ENCODE results near the gene STH.

The STH gene

GRCh38 chr17:45958307-45958706, 40.7 kb upstream of the STH start:
- no peaks in the 10 kb centered on the region for H3K27me3 ChIP-seq
- H3K4me3 ChIP-seq: no peak overlapping the region
- no peaks in the 10 kb centered on the region for H3K4me1 ChIP-seq
- no peak overlapping the region for H3K9ac ChIP-seq
- no peak for TF ChIP-seq Cebpa-rat (IDR thresholded peaks at IDR 0.05)
- H3K4me2 ChIP-seq: no peak overlapping the region
- H4K20me1 ChIP-seq: no peaks in the 10 kb centered on the region
- H3K36me3 ChIP-seq: no peaks in the 10 kb centered on the region
- H3K27ac ChIP-seq: no peak overlapping the region
- no peaks in the 10 kb centered on the region for H3K9me3 ChIP-seq

- H3K27me3 ChIP-seq: no peaks in the 10 kb centered on the region
- TF ChIP-seq Cebpa-rat (IDR thresholded peaks at IDR 0.05): no peak
- H3K9me3 ChIP-seq: no peaks in the 10 kb centered on the region
These were observed 39.9 kb upstream of the STH start for GRCh38 chr17:45958994-45959665.

GRCh38 chr17:45960311-45960710, 38.7 kb upstream of the STH start:
- Histone ChIP-seq H3K9me3 (no peaks in the 10 kb centered on the region), H3K4me2 (no peak overlapping the region)
- no peak for TF ChIP-seq Cebpa-rat (IDR thresholded peaks at IDR 0.05)

More at GRCh38 chr17:45958994-45959665, 39.9 kb upstream of the STH start:
- no peak overlapping the region for H3K27ac ChIP-seq
- no peaks in the 10 kb centered on the region for H3K4me1 ChIP-seq
- H3K4me3 ChIP-seq: no peak overlapping the region
- H4K20me1 ChIP-seq: no peaks in the 10 kb centered on the region
- no peak overlapping the region for H3K9ac ChIP-seq
- no peak overlapping the region for H3K4me2 ChIP-seq
- H3K36me3 ChIP-seq: no peaks in the 10 kb centered on the region

GRCh38 chr17:45961206-45961605, 37.8 kb upstream of the STH start:
- Histone ChIP-seq H3K4me1 (no peaks in the 10 kb centered on the region), H3K9me3 (no peaks in the 10 kb centered on the region)

More at GRCh38 chr17:45960311-45960710, 38.7 kb upstream of the STH start:
- Histone ChIP-seq H3K4me3 (no peak overlapping the region), H3K4me1 (no peaks in the 10 kb centered on the region), H3K27me3 (no peaks in the 10 kb centered on the region), H3K36me3 (no peaks in the 10 kb centered on the region), H3K9ac (no peak overlapping the region), H4K20me1 (no peaks in the 10 kb centered on the region), H3K27ac (no peak overlapping the region)

GRCh38 chr17:45962221-45962972, 36.7 kb upstream of the STH start:
- no peaks in the 10 kb centered on the region for H3K9me3 ChIP-seq
- H4K20me1 ChIP-seq: no peaks in the 10 kb centered on the region
- no peak overlapping the region for H3K4me3 ChIP-seq
- no peak overlapping the region for H3K27ac ChIP-seq
- H3K27me3 ChIP-seq: no peaks in the 10 kb centered on the region
- no peak overlapping the region for H3K4me2 ChIP-seq
- H3K4me1 ChIP-seq: no peaks in the 10 kb centered on the region
- H3K36me3 ChIP-seq: no peaks in the 10 kb centered on the region
- no peak overlapping the region for H3K9ac ChIP-seq
- no peak for TF ChIP-seq Cebpa-rat (IDR thresholded peaks at IDR 0.05)

More at GRCh38 chr17:45961206-45961605, 37.8 kb upstream of the STH start:
- Histone ChIP-seq H4K20me1 (no peaks in the 10 kb centered on the region), H3K27ac (no peak overlapping the region), H3K27me3 (no peaks in the 10 kb centered on the region), H3K4me3 (no peak overlapping the region), H3K4me2 (no peak overlapping the region), H3K9ac (no peak overlapping the region), H3K36me3 (no peaks in the 10 kb centered on the region)
- TF ChIP-seq Cebpa-rat (IDR thresholded peaks at IDR 0.05): no peak

- H3K9ac ChIP-seq: no peak overlapping the region
- no peak overlapping the region for H3K4me3 ChIP-seq
- H4K20me1 ChIP-seq: no peaks in the 10 kb centered on the region
- no peak overlapping the region for H3K4me2 ChIP-seq
- H3K36me3 ChIP-seq: no peaks in the 10 kb centered on the region
- H3K27me3 ChIP-seq: no peaks in the 10 kb centered on the region
- no peak for TF ChIP-seq Cebpa-rat (IDR thresholded peaks at IDR 0.05)
- H3K9me3 ChIP-seq: no peaks in the 10 kb centered on the region
- no peaks in the 10 kb centered on the region for H3K4me1 ChIP-seq
- no peak overlapping the region for H3K27ac ChIP-seq
These were observed 35.8 kb upstream of the STH start for GRCh38 chr17:45963283-45963682.

- Histone ChIP-seq H4K20me1 (no peaks in the 10 kb centered on the region), H3K4me2 (no peak overlapping the region), H3K4me3 (no peak overlapping the region), H3K27ac (no peak overlapping the region), H3K4me1 (no peaks in the 10 kb centered on the region), H3K9ac (no peak overlapping the region), H3K36me3 (no peaks in the 10 kb centered on the region), H3K9me3 (no peaks in the 10 kb centered on the region), H3K27me3 (no peaks in the 10 kb centered on the region)
- no peak for TF ChIP-seq Cebpa-rat (IDR thresholded peaks at IDR 0.05)
These were observed 35.2 kb upstream of the STH start for GRCh38 chr17:45963889-45964288.

- Histone ChIP-seq H3K36me3 (no peaks in the 10 kb centered on the region), H3K27ac (no peak overlapping the region), H3K9ac (no peak overlapping the region), H4K20me1 (no peaks in the 10 kb centered on the region), H3K4me1 (no peaks in the 10 kb centered on the region), H3K9me3 (no peaks in the 10 kb centered on the region), H3K4me3 (no peak overlapping the region), H3K27me3 (no peaks in the 10 kb centered on the region), H3K4me2 (no peak overlapping the region)
- no peak for TF ChIP-seq Cebpa-rat (IDR thresholded peaks at IDR 0.05)
These were observed 34.4 kb upstream of the STH start for GRCh38 chr17:45964634-45965033.

- Histone ChIP-seq H3K4me1 (no peaks in the 10 kb centered on the region), H3K27me3 (no peaks in the 10 kb centered on the region), H3K4me2 (no peak overlapping the region), H3K9me3 (no peaks in the 10 kb centered on the region), H3K36me3 (no peaks in the 10 kb centered on the region), H3K9ac (no peak overlapping the region), H3K4me3 (no peak overlapping the region), H4K20me1 (no peaks in the 10 kb centered on the region), H3K27ac (no peak overlapping the region)
- no peak for TF ChIP-seq Cebpa-rat (IDR thresholded peaks at IDR 0.05)
These were observed 33.2 kb upstream of the STH start for GRCh38 chr17:45965812-45966211.

GRCh38 chr17:45966606-45967280, 32.3 kb upstream of the STH start:
- Histone ChIP-seq H3K4me3 (no peak overlapping the region), H3K4me1 (peaks cover 1% of the 10 kb centered on the region; the same call in 1 of the 2 replicates), H3K9me3 (peaks cover 4% of the 10 kb centered on the region), H3K9ac (no peak overlapping the region), H4K20me1 (no peaks in the 10 kb centered on the region), H3K27ac (no peak overlapping the region), H3K36me3 (no peaks in the 10 kb centered on the region), H3K4me2 (no peak overlapping the region), H3K27me3 (no peaks in the 10 kb centered on the region)
- TF ChIP-seq Cebpa-rat (IDR thresholded peaks at IDR 0.05): no peak
